HCT116 (cell line): ENCODE data around the gene ARHGAP27. TPM values are rescaled to one million over a fixed set of nuclear protein-coding genes. Genes with fewer than 3 reads are reported as not detected.

Experiments used
- ATAC-seq: fragments of 200-7000 bp; cut with Tn5 transposase; 2 replicates; pipeline ENCODE4 v1.9.1; 2020; ENCODE audit warnings: mild to moderate bottlenecking, moderate library complexity
- BruUV-seq: library from RNA; stranded (reverse); fragments of 400-500 nt; replicated peaks from 2 replicates; lab custom pipeline; 2021; lab: Mats Ljungman, UMichigan
- CTCF ChIA-PET: fragments of 300-600 bp; sonication (Branson Sonifier 250); formaldehyde crosslinking; loops from one replicate; lab custom pipeline; 2021; ENCODE audit warnings: antibody characterized with exemption; lab: Charles Lee
- POLR2A ChIA-PET: fragments of 300-600, 350-600 bp; sonication (Branson Sonifier 250); formaldehyde crosslinking; loops from one replicate; lab custom pipeline; 2021; ENCODE audit warnings: antibody characterized with exemption; lab: Charles Lee
- RAD21 ChIA-PET, 2 experiments: fragments of 300-600 bp; sonication (Branson Sonifier 250); formaldehyde crosslinking; loops; one replicate each; lab custom pipeline; 2023; ENCODE audit warnings: low total read pairs in 2 of 2; ENCODE audit not compliant: uncharacterized antibody in 2 of 2, unreplicated experiment in 2 of 2, low non-redundant PET in 1 of 2; lab: Charles Lee
- DNase-seq: peaks from one replicate; pipeline ENCODE4 v3.0.0-alpha.2; 2010; ENCODE audit warnings: low read depth, low spot score
- H2AFZ ChIP-seq: fragments of 200-600 bp; shearing (Covaris generic), sonication (generic); 2 replicates; pipeline ENCODE4 v1.6.1; 2017; ENCODE audit warnings: low read depth, mixed run types, mixed read lengths, antibody characterized with exemption, low read length; ENCODE audit not compliant: poor library complexity, severe bottlenecking
- H3K27ac ChIP-seq: 2 replicates; pipeline ENCODE4 v1.5.1; 2012; ENCODE audit warnings: low read depth, low read length
- H3K27me3 ChIP-seq: fragments of 200-600 bp; sonication (generic); 2 replicates; pipeline ENCODE4 v1.6.1; 2016; ENCODE audit warnings: mixed run types, low read length, mixed read lengths; ENCODE audit not compliant: insufficient read depth
- H3K36me3 ChIP-seq, 2 experiments: fragments of 200-500 bp in 1 of 2; fragments of 200-600 bp in 1 of 2; sonication (Bioruptor generic) in 1 of 2; sonication (generic) in 1 of 2; 2 replicates each; pipeline versions ENCODE4 v1.5.1 to v1.6.1; 2014 to 2016; ENCODE audit warnings: low read length in 2 of 2, inconsistent platforms in 1 of 2, mixed read lengths in 1 of 2, mixed run types in 1 of 2; ENCODE audit not compliant: insufficient read depth in 2 of 2, control insufficient read depth in 1 of 2
- H3K4me1 ChIP-seq, 2 experiments: fragments of 200-600 bp in 1 of 2; sonication (generic) in 1 of 2; 2 replicates each; pipeline versions ENCODE4 v1.5.1 to v1.6.1; 2012 to 2017; ENCODE audit warnings: low read length in 2 of 2, inconsistent platforms in 1 of 2, mild to moderate bottlenecking in 1 of 2, mixed read lengths in 1 of 2, mixed run types in 1 of 2, moderate library complexity in 1 of 2; ENCODE audit not compliant: insufficient read depth in 2 of 2, control insufficient read depth in 1 of 2
- H3K4me2 ChIP-seq: fragments of 200-600 bp; sonication (generic); 2 replicates; pipeline ENCODE4 v1.6.1; 2017; ENCODE audit warnings: mixed run types, low read length, mixed read lengths
- H3K4me3 ChIP-seq, 2 experiments: fragments of 200-600 bp in 1 of 2; sonication (generic) in 1 of 2; replicated peaks in 1 of 2; 2 replicates each; pipeline ENCODE4 v1.5.1; 2011 to 2016; ENCODE audit warnings: low read length in 2 of 2, control low read depth in 1 of 2, low read depth in 1 of 2, mild to moderate bottlenecking in 1 of 2, mixed read lengths in 1 of 2, mixed run types in 1 of 2
- H3K79me2 ChIP-seq: fragments of 200-600 bp; sonication (generic); 2 replicates; pipeline ENCODE4 v1.6.1; 2017; ENCODE audit warnings: mild to moderate bottlenecking, mixed run types, low read length, moderate library complexity, mixed read lengths; ENCODE audit not compliant: insufficient read depth
- H3K9ac ChIP-seq: fragments of 200-600 bp; sonication (generic); 2 replicates; pipeline ENCODE4 v1.6.1; 2016; ENCODE audit warnings: low read length, mixed read lengths
- H3K9me2 ChIP-seq: fragments of 200-600 bp; sonication (generic), shearing (Covaris generic); 2 replicates; pipeline ENCODE4 v1.6.1; 2017; ENCODE audit warnings: mixed run types, mild to moderate bottlenecking, moderate library complexity; ENCODE audit not compliant: insufficient read depth
- H3K9me3 ChIP-seq, 2 experiments: fragments of 200-500 bp in 1 of 2; fragments of 200-600 bp in 1 of 2; sonication (Bioruptor generic) in 1 of 2; sonication (generic) in 1 of 2; 2 replicates each; pipeline ENCODE4 v1.6.1; 2014 to 2017; ENCODE audit warnings: low read length in 2 of 2, mixed read lengths in 2 of 2, inconsistent platforms in 1 of 2, low read depth in 1 of 2, mild to moderate bottlenecking in 1 of 2, mixed run types in 1 of 2, moderate library complexity in 1 of 2; ENCODE audit not compliant: control insufficient read depth in 1 of 2, insufficient read depth in 1 of 2
- H4K20me1 ChIP-seq: fragments of 200-600 bp; sonication (generic), shearing (Covaris generic); 2 replicates; pipeline ENCODE4 v1.6.1; 2017; ENCODE audit warnings: mixed run types, mild to moderate bottlenecking, moderate library complexity; ENCODE audit not compliant: insufficient read depth
- EGR1 ChIP-seq: IDR thresholded peaks from 2 replicates; pipeline ENCODE4 v1.6.1; 2012; ENCODE audit warnings: low read depth
- ELF1 ChIP-seq: IDR thresholded peaks from 2 replicates; pipeline ENCODE4 v1.6.1; 2012; ENCODE audit warnings: low read depth, borderline replicate concordance
- EZH2phosphoT487 ChIP-seq: fragments of 200-600 bp; IDR thresholded peaks from 2 replicates; pipeline ENCODE4 v1.6.1; 2018; ENCODE audit warnings: antibody characterized with exemption, borderline replicate concordance
- FOSL1 ChIP-seq: IDR thresholded peaks from 2 replicates; pipeline ENCODE4 v1.6.1; 2012; ENCODE audit warnings: low read depth
- POLR2AphosphoS5 ChIP-seq: IDR thresholded peaks from 2 replicates; pipeline ENCODE4 v1.6.1; 2011; ENCODE audit warnings: mild to moderate bottlenecking, low read depth, low read length, moderate library complexity
- RAD21 ChIP-seq: IDR thresholded peaks from 2 replicates; pipeline ENCODE4 v1.6.1; 2012; ENCODE audit warnings: low read depth, mild to moderate bottlenecking
- REST ChIP-seq: IDR thresholded peaks from 2 replicates; pipeline ENCODE4 v1.6.1; 2012; ENCODE audit warnings: low read depth
- SP1 ChIP-seq: IDR thresholded peaks from 2 replicates; pipeline ENCODE4 v1.6.1; 2012; ENCODE audit warnings: low read depth
- TCF7L2 ChIP-seq: IDR thresholded peaks from 2 replicates; pipeline ENCODE4 v1.7.0; 2011; ENCODE audit warnings: borderline replicate concordance, inconsistent platforms; ENCODE audit not compliant: insufficient read depth, insufficient read length; ENCODE audit errors: extremely low read depth
- ZFX ChIP-seq: fragments of 450-650 bp; IDR thresholded peaks from 2 replicates; pipeline ENCODE4 v1.6.1; 2017
- ZNF274 ChIP-seq: fragments of 200-500 bp; sonication (Bioruptor generic); IDR thresholded peaks from 2 replicates; pipeline ENCODE4 v1.6.1; 2014; ENCODE audit warnings: mild to moderate bottlenecking, low read depth, low read length, inconsistent platforms
- intact Hi-C: fragments of 100-400 bp; cut with micrococcal nuclease; formaldehyde crosslinking; loops from 2 replicates; pipeline ENCODE4 v1.10.0; 2022
- total RNA-seq: library from RNA; stranded (reverse); gene quantifications from one replicate; pipeline ENCODE4 v1.2.1, GENCODE V29; 2021; ENCODE audit not compliant: unreplicated experiment
- TF ChIP-seq, protein P1 (sequence below): IDR thresholded peaks from 2 replicates; pipeline ENCODE4 v1.6.1; 2012

The ARHGAP27 gene
- total RNA-seq, 1 experiment from 2014 or later: 46.7 TPM

DNA sequence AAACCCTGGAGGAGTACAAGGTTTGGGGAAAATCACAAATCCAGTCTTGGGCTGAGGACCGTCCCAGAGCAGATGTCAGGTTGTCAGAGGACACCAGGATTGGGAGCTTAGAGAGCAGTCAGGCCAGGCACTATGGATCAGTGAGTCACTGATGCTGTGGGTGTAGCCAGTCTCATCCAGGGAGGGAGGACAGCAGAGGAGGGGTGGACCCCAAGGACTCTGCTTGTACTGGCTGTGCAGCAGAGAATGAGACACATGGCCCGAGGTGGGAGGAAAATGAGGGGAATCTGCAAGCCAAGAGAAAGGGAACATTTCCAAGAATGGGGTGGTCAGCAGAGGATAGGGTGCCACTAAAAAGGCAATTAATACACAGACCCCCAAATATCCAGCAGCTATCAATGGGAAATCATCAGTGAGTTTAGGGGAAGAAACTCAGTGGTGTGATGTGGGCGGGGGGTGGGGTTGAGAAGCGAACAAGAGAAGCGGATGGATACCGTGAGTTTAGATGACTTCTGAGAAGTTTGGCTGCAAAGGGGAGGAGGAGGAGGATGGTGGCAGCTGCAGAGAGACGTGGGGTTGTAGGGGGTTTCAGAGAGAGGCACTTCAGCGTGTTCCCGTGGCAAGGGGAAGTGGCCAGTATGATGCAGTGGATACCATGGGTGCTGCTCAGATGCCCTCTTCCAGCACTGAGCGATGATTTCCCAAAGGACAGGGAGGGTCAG lies 43.9 kb downstream of the ARHGAP27 start:
- Histone ChIP-seq H3K4me2 (no peak overlapping the region), H3K36me3 (no peaks in the 10 kb centered on the region), H3K9me3 (no peaks in the 10 kb centered on the region), H3K9ac (no peak overlapping the region), H3K27ac (no peak overlapping the region), H3K79me2 (no peaks in the 10 kb centered on the region), H3K4me1 (peaks cover 0 to 33% of the 10 kb centered on the region in 2 experiments; a peak in 2 of 4 replicates), H4K20me1 (no peaks in the 10 kb centered on the region), H3K4me3 (no peak overlapping the region), H3K27me3 (no peaks in the 10 kb centered on the region), H3K9me2 (no peaks in the 10 kb centered on the region), H2AFZ (no peak overlapping the region)
- BruUV-seq: no TSS peak
- ChIA-PET CTCF (interaction anchor here (0.9 to 10.5 kb wide), 8 partner anchors 17 to 463 kb away, joined by 3 to 115 read pairs (median 4); partner anchors contain the start of gene ACBD4), POLR2A (no interaction called here), RAD21 (no interaction called here)
- TF ChIP-seq, protein P1, sequence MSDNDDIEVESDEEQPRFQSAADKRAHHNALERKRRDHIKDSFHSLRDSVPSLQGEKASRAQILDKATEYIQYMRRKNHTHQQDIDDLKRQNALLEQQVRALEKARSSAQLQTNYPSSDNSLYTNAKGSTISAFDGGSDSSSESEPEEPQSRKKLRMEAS: no peak
- TF ChIP-seq ZNF274 (no peak), EZH2phosphoT487 (no peak), POLR2AphosphoS5 (no peak), ELF1 (no peak), ZFX (no peak), SP1 (no peak), FOSL1 (no peak), RAD21 (no peak), REST (no peak), EGR1 (no peak), TCF7L2 (no peak)
- ATAC-seq (no peak), DNase-seq (no peak)
- intact Hi-C loops: loop anchor here (5.0 to 10.0 kb wide), 2 partner anchors 254 to 444 kb away; partner anchors contain the start of genes ACBD4 and PLCD3
